GM18505 (cell line): ENCODE results near the gene UBL3.

Source experiments
- ATAC-seq: cut with Tn5 transposase; IDR thresholded peaks from one replicate; pipeline ENCODE4 v1.9.1; 2021; ENCODE audit not compliant: unreplicated experiment
- POLR2A ChIP-seq: IDR thresholded peaks from 4 replicates; pipeline ENCODE4 v1.6.1; 2011; ENCODE audit warnings: borderline replicate concordance; ENCODE audit not compliant: insufficient read depth, insufficient read length; ENCODE audit errors: extremely low read depth

Gene UBL3

GRCh38 chr13:29816715-29817114 is 33.7 kb downstream of the UBL3 start:
- no peak for ATAC-seq
- TF ChIP-seq POLR2A, result no peak

DNA sequence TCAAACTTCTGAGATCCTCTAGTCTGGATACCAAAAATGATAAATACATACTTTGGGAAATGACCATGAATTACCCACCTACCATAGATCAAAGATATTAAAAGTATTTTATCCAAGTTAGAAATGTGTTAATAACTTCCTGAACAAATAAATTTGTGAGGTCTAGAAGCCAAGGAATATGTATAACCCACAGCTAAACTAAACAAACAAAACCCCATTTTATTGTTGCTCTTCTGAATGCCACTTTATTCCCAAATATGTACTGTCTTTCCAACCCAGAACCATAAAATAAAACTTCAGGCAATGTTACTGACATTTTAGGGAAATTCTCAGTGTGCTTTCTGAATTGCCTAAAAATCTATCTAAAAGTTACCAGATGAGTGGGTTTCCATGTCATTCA is 35.1 kb downstream of the UBL3 start:
- no peak for ATAC-seq
- TF ChIP-seq POLR2A, result no peak

DNA sequence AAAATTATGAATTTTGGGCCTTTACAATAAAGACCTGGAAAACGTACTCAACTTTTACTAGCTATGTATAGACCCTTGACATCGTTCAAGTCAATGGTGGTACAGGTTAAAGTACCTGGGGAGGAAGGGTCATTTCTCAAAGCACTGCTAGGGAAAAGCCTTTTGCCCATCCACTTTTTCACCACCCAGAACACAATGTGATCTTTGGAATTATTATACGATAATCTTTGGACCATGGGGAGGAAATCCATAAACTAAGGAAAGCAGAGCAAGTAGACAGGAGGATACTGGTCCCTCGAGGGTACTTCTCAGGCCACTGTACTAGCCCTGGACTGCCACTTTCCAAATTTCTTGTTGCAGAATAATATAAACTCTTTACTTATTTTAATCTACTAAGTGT is 39.5 kb downstream of the UBL3 start:
- TF ChIP-seq POLR2A, result no peak

GRCh38 chr13:29810145-29810742 is 40.2 kb downstream of the UBL3 start:
- TF ChIP-seq POLR2A, result no peak
- no peak for ATAC-seq

More for the DNA sequence above, 39.5 kb downstream of the UBL3 start:
- no peak for ATAC-seq

DNA sequence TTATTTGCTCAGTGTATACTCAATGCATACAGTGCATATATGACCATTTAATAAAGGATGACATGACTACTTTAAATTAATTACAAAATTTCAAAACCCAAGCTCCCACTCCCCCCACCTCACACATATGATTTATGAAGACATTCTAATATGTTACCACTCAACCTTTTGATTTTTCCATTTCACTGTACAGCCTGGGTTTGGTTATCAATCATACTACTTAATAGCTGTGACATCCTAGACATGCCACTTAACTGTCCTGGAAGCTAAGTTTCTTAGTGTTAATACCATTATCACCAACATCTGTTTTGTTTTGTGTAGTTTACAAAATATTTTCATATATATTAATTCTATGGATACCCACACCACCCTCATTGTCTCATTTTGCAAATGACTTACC is 42.2 kb downstream of the UBL3 start:
- TF ChIP-seq POLR2A, result no peak
- no peak for ATAC-seq

GRCh38 chr13:29805994-29806979 is 44.1 kb downstream of the UBL3 start:
- TF ChIP-seq POLR2A, result no peak

GRCh38 chr13:29803221-29803620 is 47.2 kb downstream of the UBL3 start:
- ATAC-seq, result no peak
- TF ChIP-seq POLR2A, result no peak

More at GRCh38 chr13:29805994-29806979, 44.1 kb downstream of the UBL3 start:
- no peak for ATAC-seq

GRCh38 chr13:29802621-29803020 is 47.8 kb downstream of the UBL3 start:
- TF ChIP-seq POLR2A, result no peak
- no peak for ATAC-seq

DNA sequence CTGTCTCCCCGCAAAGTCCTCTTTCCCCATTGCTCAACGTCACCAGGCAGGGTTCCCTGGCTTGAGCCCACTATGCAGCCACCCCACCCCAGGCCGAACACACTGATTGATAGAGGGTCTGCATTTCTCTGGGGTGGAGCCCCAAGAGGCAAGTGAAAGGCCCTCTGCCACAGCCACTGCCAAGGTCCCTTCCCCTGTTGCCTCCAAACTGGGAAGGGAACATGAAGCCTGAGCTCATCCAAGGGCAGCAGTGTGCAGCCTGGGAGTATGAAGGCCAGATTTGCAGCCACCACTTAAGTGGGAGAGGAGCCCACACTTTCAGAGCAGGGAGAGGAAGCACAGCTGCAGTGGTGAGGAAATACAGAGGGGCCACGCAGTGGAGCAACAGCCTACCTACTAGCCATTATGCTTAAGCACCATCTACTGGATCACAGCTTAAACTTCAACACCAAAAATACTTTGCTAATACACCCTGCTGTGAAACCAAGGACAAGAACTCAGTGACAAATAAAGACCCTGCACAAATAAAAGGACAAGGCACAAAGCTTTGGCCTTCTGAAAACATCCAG is 48.6 kb downstream of the UBL3 start:
- TF ChIP-seq POLR2A, result no peak
- ATAC-seq, result no peak

DNA sequence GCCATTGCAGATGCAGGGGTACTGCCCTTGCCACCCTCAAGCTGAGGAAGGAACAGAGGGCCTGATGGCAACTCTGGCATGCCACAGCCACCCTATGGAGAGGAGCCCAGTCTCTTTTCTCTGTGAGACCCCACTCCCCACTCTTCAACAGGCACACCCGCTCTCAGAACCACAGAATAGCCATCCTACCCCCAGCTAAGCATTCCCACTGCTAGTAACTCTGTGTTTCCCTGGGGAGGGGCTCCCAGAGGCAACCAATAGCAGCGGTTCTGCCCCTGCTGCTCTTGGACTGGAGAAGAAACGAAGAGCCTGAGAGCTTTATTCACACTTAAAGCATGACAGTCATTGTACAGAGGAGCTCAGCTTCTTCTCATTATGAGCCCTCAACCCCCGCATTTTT is 49.3 kb downstream of the UBL3 start:
- ATAC-seq, result no peak
- no peak for TF ChIP-seq POLR2A

DNA sequence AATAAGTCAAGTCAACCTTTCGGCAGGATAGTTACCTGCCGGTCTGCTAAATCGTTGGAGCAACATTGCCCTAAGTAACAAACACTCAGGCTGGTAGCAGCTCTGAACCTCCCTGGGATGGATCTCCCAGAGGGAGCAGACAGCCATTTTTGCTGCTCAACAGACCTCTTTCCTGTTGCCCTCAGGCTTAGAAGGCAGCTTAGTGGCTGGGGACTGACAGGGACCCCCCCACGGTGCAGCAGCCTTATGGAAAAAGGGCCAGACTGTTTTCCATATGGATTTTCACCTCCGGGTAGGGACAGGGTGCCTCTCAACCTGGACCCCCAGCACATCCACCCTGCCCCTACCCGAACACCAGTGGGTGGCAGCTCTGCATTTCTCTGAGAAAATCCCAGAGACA is 49.7 kb downstream of the UBL3 start:
- no peak for TF ChIP-seq POLR2A
- no peak for ATAC-seq

GRCh38 chr13:29799041-29799440 is 51.4 kb downstream of the UBL3 start:
- ATAC-seq, result no peak
- no peak for TF ChIP-seq POLR2A

DNA sequence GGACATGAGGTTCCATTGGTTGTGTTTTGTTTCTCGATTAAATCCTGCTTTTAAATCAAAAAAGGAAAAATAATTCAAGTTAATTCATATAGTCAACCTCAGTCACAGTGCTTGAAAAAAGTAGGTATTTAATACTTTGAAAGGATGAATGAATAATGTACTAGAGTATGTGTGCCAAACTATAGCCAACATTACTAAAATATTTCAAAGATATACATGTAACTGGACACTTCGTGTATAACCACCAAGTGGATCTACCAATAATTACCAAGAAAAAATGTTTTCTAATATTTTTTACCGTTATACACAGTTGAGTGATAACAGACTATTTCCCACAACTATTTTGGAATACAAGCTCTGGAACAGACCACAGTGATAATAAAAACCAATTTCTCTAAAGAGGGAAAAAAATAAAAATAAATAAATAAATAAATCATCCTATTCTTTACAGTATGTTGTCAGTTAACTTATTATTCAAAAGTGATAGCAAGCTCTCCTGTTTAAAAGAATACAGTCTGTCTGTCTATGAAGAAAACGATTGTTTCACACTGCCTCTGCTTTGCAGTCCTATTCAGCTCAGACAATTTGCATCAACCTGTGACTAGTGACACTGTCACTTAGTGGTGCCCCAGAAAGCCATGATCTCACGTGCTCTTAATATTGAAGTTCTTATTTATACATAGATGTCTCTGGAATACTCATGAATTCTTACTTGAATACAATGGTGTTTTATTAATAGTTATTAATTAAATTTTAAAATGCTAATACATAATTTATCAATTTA is 58.2 kb downstream of the UBL3 start:
- no peak for TF ChIP-seq POLR2A
- ATAC-seq, result no peak
